ENCODE measurements around the gene ADISSP. TPM values are rescaled to one million over a fixed set of nuclear protein-coding genes. Genes with fewer than 3 reads are reported as not detected.

The ADISSP gene
- total RNA-seq, 2 experiments from 2014 or later, result 37.4 to 38.5 TPM

GRCh38 chr20:3723284-3723683 lies 44.3 kb downstream of the ADISSP start:
- Mint-ChIP-seq H3K27me3 (ENCODE audit: low read depth) (peaks cover 28% of the 10 kb centered on the region), H3K9me3 (ENCODE audit: insufficient read depth) (no peaks in the 10 kb centered on the region), H3K4me3 (no peak overlapping the region), H3K4me1 (ENCODE audit: low read depth) (peaks cover 11% of the 10 kb centered on the region), H3K27ac (no peak overlapping the region), H3K36me3 (ENCODE audit: low read depth) (no peaks in the 10 kb centered on the region)
- ATAC-seq, result no peak
- ChIA-PET POLR2A (no interaction called here), CTCF (no interaction called here)
- no peak for DNase-seq

GRCh38 chr20:3721912-3722311 lies 45.6 kb downstream of the ADISSP start:
- Mint-ChIP-seq H3K4me1 (ENCODE audit: low read depth) (peaks cover 11% of the 10 kb centered on the region), H3K9me3 (ENCODE audit: insufficient read depth) (no peaks in the 10 kb centered on the region), H3K36me3 (ENCODE audit: low read depth) (no peaks in the 10 kb centered on the region), H3K4me3 (no peak overlapping the region), H3K27ac (no peak overlapping the region), H3K27me3 (ENCODE audit: low read depth) (peaks cover 22% of the 10 kb centered on the region)
- CTCF ChIA-PET, result no interaction called here
- POLR2A ChIA-PET, result no interaction called here
- ATAC-seq (no peak), DNase-seq (no peak)

GRCh38 chr20:3720626-3721025 lies 46.9 kb downstream of the ADISSP start:
- Mint-ChIP-seq H3K9me3 (ENCODE audit: insufficient read depth) (no peaks in the 10 kb centered on the region), H3K27me3 (ENCODE audit: low read depth) (peaks cover 19% of the 10 kb centered on the region), H3K27ac (no peak overlapping the region), H3K4me1 (ENCODE audit: low read depth) (peaks cover 11% of the 10 kb centered on the region), H3K36me3 (ENCODE audit: low read depth) (no peaks in the 10 kb centered on the region), H3K4me3 (no peak overlapping the region)
- ATAC-seq, result no peak
- no peak for DNase-seq
- POLR2A ChIA-PET, result no interaction called here
- CTCF ChIA-PET, result interaction anchor here (1.1 to 2.2 kb wide), 2 partner anchors 10 to 43 kb away, joined by 3 to 15 read pairs; no protein-coding TSS in a partner anchor

- Mint-ChIP-seq H3K9me3 (ENCODE audit: insufficient read depth) (no peaks in the 10 kb centered on the region), H3K4me1 (ENCODE audit: low read depth) (peaks cover 11% of the 10 kb centered on the region), H3K4me3 (no peak overlapping the region), H3K36me3 (ENCODE audit: low read depth) (no peaks in the 10 kb centered on the region), H3K27me3 (ENCODE audit: low read depth) (peaks cover 19% of the 10 kb centered on the region), H3K27ac (no peak overlapping the region)
- ChIA-PET CTCF (interaction anchor here (1.1 to 2.2 kb wide), 2 partner anchors 9 to 42 kb away, joined by 3 to 15 read pairs; no protein-coding TSS in a partner anchor), POLR2A (no interaction called here)
- DNase-seq (no peak), ATAC-seq (no peak)
Measured at GRCh38 chr20:3720068-3720467, 47.5 kb downstream of the ADISSP start.

GRCh38 chr20:3719046-3719445 lies 48.5 kb downstream of the ADISSP start:
- ChIA-PET POLR2A (no interaction called here), CTCF (interaction anchor here (2.2 kb wide), 1 partner anchor 8 kb away, joined by 15 read pairs; no protein-coding TSS in a partner anchor)
- H3K4me1 Mint-ChIP-seq (ENCODE audit: low read depth), result peaks cover 11% of the 10 kb centered on the region
- ATAC-seq (no peak), DNase-seq (no peak)
- no peak overlapping the region for H3K4me3 Mint-ChIP-seq
- H3K9me3 Mint-ChIP-seq (ENCODE audit: insufficient read depth), result no peaks in the 10 kb centered on the region
- H3K36me3 Mint-ChIP-seq (ENCODE audit: low read depth), result no peaks in the 10 kb centered on the region
- H3K27me3 Mint-ChIP-seq (ENCODE audit: low read depth), result peaks cover 19% of the 10 kb centered on the region
- H3K27ac Mint-ChIP-seq, result no peak overlapping the region

- DNase-seq, result peak; percentile 50
- POLR2A ChIA-PET, result interaction anchor here (1.0 kb wide), 1 partner anchor 11 kb away, joined by 3 read pairs; no protein-coding TSS in a partner anchor
- H3K27ac Mint-ChIP-seq, result no peak overlapping the region
Measured at GRCh38 chr20:3716195-3716834, 51.2 kb downstream of the ADISSP start.

GRCh38 chr20:3714092-3714491 lies 53.5 kb downstream of the ADISSP start:
- Mint-ChIP-seq H3K4me1 (ENCODE audit: low read depth) (no peaks in the 10 kb centered on the region), H3K9me3 (ENCODE audit: insufficient read depth) (no peaks in the 10 kb centered on the region), H3K36me3 (ENCODE audit: low read depth) (no peaks in the 10 kb centered on the region), H3K4me3 (no peak overlapping the region), H3K27me3 (ENCODE audit: low read depth) (peaks cover 2% of the 10 kb centered on the region), H3K27ac (no peak overlapping the region)
- POLR2A ChIA-PET, result no interaction called here
- CTCF ChIA-PET, result interaction anchor here (1.2 kb wide), 1 partner anchor 13 kb away, joined by 3 read pairs; no protein-coding TSS in a partner anchor
- no peak for ATAC-seq
- DNase-seq, result no peak

More at GRCh38 chr20:3716195-3716834, 51.2 kb downstream of the ADISSP start:
- CTCF ChIA-PET, result interaction anchor here (0.6 to 2.8 kb wide), 7 partner anchors 28 to 295 kb away, joined by 3 to 14 read pairs (median 5); partner anchors contain the start of gene ADISSP
- H3K4me3 Mint-ChIP-seq, result no peak overlapping the region
- H3K9me3 Mint-ChIP-seq (ENCODE audit: insufficient read depth), result no peaks in the 10 kb centered on the region
- H3K4me1 Mint-ChIP-seq (ENCODE audit: low read depth), result peaks cover 11% of the 10 kb centered on the region
- H3K36me3 Mint-ChIP-seq (ENCODE audit: low read depth), result no peaks in the 10 kb centered on the region
- H3K27me3 Mint-ChIP-seq (ENCODE audit: low read depth), result peaks cover 12% of the 10 kb centered on the region
- peak; percentile 74 for ATAC-seq

- Mint-ChIP-seq H3K4me1 (ENCODE audit: low read depth) (no peaks in the 10 kb centered on the region), H3K27me3 (ENCODE audit: low read depth) (peaks cover 6% of the 10 kb centered on the region), H3K9me3 (ENCODE audit: insufficient read depth) (no peaks in the 10 kb centered on the region), H3K4me3 (no peak within 1 kb of the TSS), H3K36me3 (ENCODE audit: low read depth) (no peaks in the 10 kb centered on the region), H3K27ac (no peak within 1 kb of the TSS)
- DNase-seq (no peak), ATAC-seq (no peak)
- ChIA-PET CTCF (interaction anchor here (1.4 to 3.1 kb wide), 2 partner anchors 36 to 150 kb away, joined by 5 to 66 read pairs; no protein-coding TSS in a partner anchor), POLR2A (interaction anchor here (0.6 kb wide), 1 partner anchor 27 kb away, joined by 4 read pairs; no protein-coding TSS in a partner anchor)
Measured at GRCh38 chr20:3712279-3712873, 55.2 kb downstream of the ADISSP start, which contains the start of gene SIGLEC1. Gene SIGLEC1 (minus strand): TSS chr20:3712600. CDS start chr20:3707128, 5,472 bp downstream.

- ATAC-seq (no peak), DNase-seq (no peak)
- POLR2A ChIA-PET, result no interaction called here
- no peak overlapping the region for H3K27ac Mint-ChIP-seq
- CTCF ChIA-PET, result interaction anchor here (0.6 to 3.3 kb wide), 49 partner anchors 9 to 486 kb away, joined by 3 to 66 read pairs (median 4); partner anchors contain the start of genes AP5S1 and SPEF1
- H3K4me1 Mint-ChIP-seq (ENCODE audit: low read depth), result no peaks in the 10 kb centered on the region
- no peak overlapping the region for H3K4me3 Mint-ChIP-seq
- peaks cover 6% of the 10 kb centered on the region for H3K27me3 Mint-ChIP-seq (ENCODE audit: low read depth)
- H3K9me3 Mint-ChIP-seq (ENCODE audit: insufficient read depth), result no peaks in the 10 kb centered on the region
- no peaks in the 10 kb centered on the region for H3K36me3 Mint-ChIP-seq (ENCODE audit: low read depth)
Measured at GRCh38 chr20:3711484-3711941, 56.0 kb downstream of the ADISSP start.

GRCh38 chr20:3710703-3711483 lies 56.7 kb downstream of the ADISSP start:
- Mint-ChIP-seq H3K27me3 (ENCODE audit: low read depth) (peaks cover 6% of the 10 kb centered on the region), H3K36me3 (ENCODE audit: low read depth) (no peaks in the 10 kb centered on the region), H3K27ac (no peak overlapping the region), H3K4me3 (no peak overlapping the region), H3K9me3 (ENCODE audit: insufficient read depth) (no peaks in the 10 kb centered on the region), H3K4me1 (ENCODE audit: low read depth) (no peaks in the 10 kb centered on the region)
- ATAC-seq (peak; percentile 82), DNase-seq (peak; percentile 81)
- POLR2A ChIA-PET, result no interaction called here
- CTCF ChIA-PET, result interaction anchor here (0.6 to 3.3 kb wide), 54 partner anchors 9 to 486 kb away, joined by 3 to 66 read pairs (median 4); partner anchors contain the start of genes ADISSP, AP5S1 and SPEF1

- H3K4me1 Mint-ChIP-seq (ENCODE audit: low read depth), result no peaks in the 10 kb centered on the region
Measured at GRCh38 chr20:3710011-3710466, 57.5 kb downstream of the ADISSP start.

More at GRCh38 chr20:3710011-3710466, 57.5 kb downstream of the ADISSP start:
- peaks cover 6% of the 10 kb centered on the region for H3K27me3 Mint-ChIP-seq (ENCODE audit: low read depth)
- DNase-seq (no peak), ATAC-seq (no peak)
- CTCF ChIA-PET, result interaction anchor here (0.8 to 3.3 kb wide), 18 partner anchors 10 to 487 kb away, joined by 3 to 66 read pairs (median 4); partner anchors contain the start of gene ADISSP
- H3K27ac Mint-ChIP-seq, result no peak overlapping the region
- H3K36me3 Mint-ChIP-seq (ENCODE audit: low read depth), result no peaks in the 10 kb centered on the region
- H3K9me3 Mint-ChIP-seq (ENCODE audit: insufficient read depth), result no peaks in the 10 kb centered on the region
- POLR2A ChIA-PET, result no interaction called here
- no peak overlapping the region for H3K4me3 Mint-ChIP-seq
